K562 (cell line): ENCODE results near the gene NUB1. TPM values are rescaled to one million over a fixed set of nuclear protein-coding genes. Genes with fewer than 3 reads are reported as not detected.

Experiments
- ATAC-seq: fragments of 200-7000 bp; cut with Tn5 transposase; 3 replicates; pipeline ENCODE4 v1.9.1; 2020; ENCODE audit warnings: moderate library complexity
- BruUV-seq: library from RNA; stranded (reverse); fragments of 400-500 nt; replicated peaks from 2 replicates; lab custom pipeline; 2021; lab: Mats Ljungman, UMichigan
- CTCF ChIA-PET: fragments of 300-600 bp; formaldehyde crosslinking; extraction: SDS; loops from one replicate; lab custom pipeline; 2021; ENCODE audit warnings: low intra/inter-chr PET ratio; lab: Yijun Ruan, JAX
- POLR2A ChIA-PET: fragments of 300-600, 350-650 bp; sonication (Branson Sonifier 250); formaldehyde crosslinking; extraction: SDS; loops from one replicate; lab custom pipeline; 2021; ENCODE audit warnings: antibody characterized with exemption, inconsistent platforms; lab: Yijun Ruan, JAX
- DNase-seq, 4 experiments: peaks; one replicate each; pipeline versions ENCODE4 v3.0.0 to v3.0.0-alpha.2; 2011 to 2018; ENCODE audit warnings: low spot score in 3 of 4, mixed read lengths in 3 of 4; ENCODE audit errors: extremely low read depth in 1 of 4
- FAIRE-seq: peaks from 2 replicates; lab custom pipeline; 2011; peaks lifted over from hg19 to GRCh38; lab: Jason Lieb, UNC
- H2AFZ ChIP-seq: 2 replicates; pipeline ENCODE4 v1.6.0; 2011; ENCODE audit warnings: low read depth, low read length, control low read depth, inconsistent platforms
- H3K27ac ChIP-seq: fragments of 200-600 bp; 3 replicates; pipeline ENCODE4 v1.8.0; 2011; ENCODE audit warnings: low read depth, mild to moderate bottlenecking, control low read depth, inconsistent platforms, low read length, moderate library complexity, mixed read lengths; ENCODE audit errors: extremely low read depth
- H3K27me3 ChIP-seq, 2 experiments: fragments of 300-600 bp in 1 of 2; 2 replicates in 1 of 2; 3 replicates in 1 of 2; pipeline versions ENCODE4 v1.6.0 to v1.8.0; 2011; ENCODE audit warnings: inconsistent platforms in 2 of 2, low read length in 2 of 2, mild to moderate bottlenecking in 1 of 2, mixed read lengths in 1 of 2, moderate library complexity in 1 of 2; ENCODE audit not compliant: control insufficient read depth in 2 of 2, insufficient read depth in 2 of 2
- H3K36me3 ChIP-seq: fragments of 300-600 bp; 3 replicates; pipeline ENCODE4 v1.8.0; 2011; ENCODE audit warnings: mild to moderate bottlenecking, low read length, inconsistent platforms; ENCODE audit not compliant: control insufficient read depth, insufficient read depth
- H3K4me1 ChIP-seq, 2 experiments: fragments of 200-600 bp in 1 of 2; replicated peaks in 1 of 2; 2 replicates in 1 of 2; 3 replicates in 1 of 2; pipeline versions ENCODE4 v1.5.1 to v1.8.0; 2011; ENCODE audit warnings: inconsistent platforms in 2 of 2, low read length in 2 of 2, mild to moderate bottlenecking in 1 of 2, mixed read lengths in 1 of 2, moderate library complexity in 1 of 2; ENCODE audit not compliant: control insufficient read depth in 2 of 2, insufficient read depth in 2 of 2
- H3K4me2 ChIP-seq: 2 replicates; pipeline ENCODE4 v1.6.1; 2011; ENCODE audit warnings: low read length, control low read depth, inconsistent platforms, mixed read lengths; ENCODE audit not compliant: insufficient read depth
- H3K4me3 ChIP-seq: fragments of 200-600 bp; sonication (generic), shearing (Covaris generic); 2 replicates; pipeline ENCODE4 v1.5.1; 2016; ENCODE audit warnings: control low read depth, inconsistent platforms
- H3K79me2 ChIP-seq: fragments of 200-600 bp; 3 replicates; pipeline ENCODE4 v1.8.0; 2011; ENCODE audit warnings: low read length, inconsistent platforms; ENCODE audit not compliant: control insufficient read depth, insufficient read depth
- H3K9ac ChIP-seq, 2 experiments: 2 replicates each; pipeline versions ENCODE4 v1.6.0 to v1.6.1; 2011; ENCODE audit warnings: low read depth in 2 of 2, low read length in 2 of 2, control low read depth in 1 of 2, inconsistent platforms in 1 of 2, mild to moderate bottlenecking in 1 of 2, mixed read lengths in 1 of 2; ENCODE audit not compliant: insufficient read depth in 1 of 2
- H3K9me1 ChIP-seq: one replicate; pipeline ENCODE4 v1.6.0; 2011; ENCODE audit warnings: inconsistent platforms, mild to moderate bottlenecking, low read length, moderate library complexity; ENCODE audit not compliant: control insufficient read depth, insufficient read depth
- H3K9me3 ChIP-seq: replicated peaks from 2 replicates; pipeline ENCODE4 v1.5.1; 2011; ENCODE audit warnings: low read depth, low read length, inconsistent platforms; ENCODE audit not compliant: control insufficient read depth, insufficient read depth
- H4K20me1 ChIP-seq: replicated peaks from 2 replicates; pipeline ENCODE4 v1.6.1; 2011; ENCODE audit warnings: low read length, inconsistent platforms, mixed read lengths; ENCODE audit not compliant: control insufficient read depth, insufficient read depth
- BCL6 ChIP-seq: fragments of 250-450 bp; sonication (Bioruptor Pico); IDR thresholded peaks from 2 replicates; pipeline ENCODE4 v1.4.0; 2020
- BCOR ChIP-seq: fragments of 450-650 bp; IDR thresholded peaks from 2 replicates; pipeline ENCODE4 v1.6.1; 2016
- CBFA2T3 ChIP-seq: fragments of 450-650 bp; IDR thresholded peaks from 2 replicates; pipeline ENCODE4 v1.6.1; 2017
- CHD1 ChIP-seq: fragments of 200-600 bp; sonication (generic); IDR thresholded peaks from one replicate; pipeline ENCODE4 v1.6.1; 2012; ENCODE audit warnings: mild to moderate bottlenecking, moderate library complexity, low read length, inconsistent platforms
- ERF ChIP-seq: fragments of 450-650 bp; formaldehyde crosslinking; IDR thresholded peaks from 2 replicates; pipeline ENCODE4 v1.4.0; 2020; ENCODE audit warnings: mild to moderate bottlenecking, mixed read lengths
- HDGF ChIP-seq: fragments of 450-650 bp; IDR thresholded peaks from 2 replicates; pipeline ENCODE4 v1.6.1; 2016
- IRF2 ChIP-seq: sonication (generic); formaldehyde crosslinking; IDR thresholded peaks from 2 replicates; pipeline ENCODE4 v1.8.1; 2022; ENCODE audit warnings: mild to moderate bottlenecking, missing genetic modification reagents
- KDM1A ChIP-seq, 2 experiments: fragments of 450-650 bp; IDR thresholded peaks; 2 replicates each; pipeline ENCODE4 v1.6.1; 2016; ENCODE audit warnings: mild to moderate bottlenecking in 2 of 2
- MCM7 ChIP-seq, 2 experiments: fragments of 450-650 bp; IDR thresholded peaks; 2 replicates each; pipeline ENCODE4 v1.6.1; 2016 to 2018
- SNIP1 ChIP-seq: fragments of 450-650 bp; IDR thresholded peaks from 2 replicates; pipeline ENCODE4 v1.7.1; 2017; ENCODE audit warnings: low read depth, mild to moderate bottlenecking
- TFAM ChIP-seq: fragments of 250-450 bp; sonication (Bioruptor Pico); conservative IDR thresholded peaks from 2 replicates; pipeline ENCODE4 v1.5.0; 2021; ENCODE audit warnings: mild to moderate bottlenecking, moderate library complexity
- WGBS: fragments of 100-300 bp; shearing (Covaris generic); methylation state at CpG from one replicate; pipeline ENCODE4 v1.1.6; 2016; ENCODE audit warnings: low coverage, mixed read lengths; ENCODE audit not compliant: insufficient coverage; ENCODE audit errors: missing lambda C conversion rate; 5-methylcytosine and 5-hydroxymethylcytosine counted together
- in situ Hi-C: fragments of 300-500 bp; cut with MboI; formaldehyde crosslinking; loops from 4 replicates; pipeline ENCODE4 v1.15.0; 2018; ENCODE audit warnings: inconsistent platforms, mixed read lengths
- intact Hi-C: fragments of 100-400 bp; cut with micrococcal nuclease; formaldehyde crosslinking; loops from 2 replicates; pipeline ENCODE4 v1.14.2; 2022
- polyA plus RNA-seq, 8 experiments: library from polyadenylated mRNA; depleted of rRNA in 4 of 8; stranded (reverse) in 5 of 8; unstranded in 3 of 8; fragments of >200 nt; fragmentation: Nextera tagmentation in 2 of 8; fragmentation: Illumina TruSeq in 1 of 8; extraction: Ambion mirVana in 2 of 8; extraction: Trizol in 1 of 8; gene quantifications; 2 replicates each; pipeline versions ENCODE4 v1.2.1 to v1.2.3, GENCODE V29; 2011 to 2014; ENCODE audit warnings: inconsistent platforms in 1 of 8, missing spikeins in 1 of 8
- total RNA-seq, 7 experiments: library from RNA; depleted of rRNA in 6 of 7; stranded (reverse); fragments of >200 nt in 6 of 7; fragmentation: Illumina TruSeq in 2 of 7; extraction: Trizol in 2 of 7; gene quantifications; 2 replicates each; pipeline versions ENCODE4 v1.2.1 to v1.2.3, GENCODE V29; 2011 to 2021; ENCODE audit warnings: low replicate concordance in 1 of 7

NUB1 gene
- total and polyA plus RNA-seq, 9 of the 15 experiments (the other 6 are each of a cell fraction or from before 2014, with no cell fraction given), result 43.2 to 159 (median 85.2) TPM

- H3K79me2 ChIP-seq, result no peaks in the 10 kb centered on the region
- intact Hi-C loops, result no loop called here
- H3K4me2 ChIP-seq, result no peak overlapping the region
- TF ChIP-seq TFAM (CRISPR knock-in tag), result no peak
- 0 out of 4 replicates have a peak, but pooled peaks of 1 of the 2 experiments have one; percentile 58 for TF ChIP-seq MCM7 (IDR thresholded peaks at IDR 0.05)
- H3K27ac ChIP-seq, result no peak overlapping the region
- CTCF ChIA-PET, result no interaction called here
- DNase-seq, result no peak
- ATAC-seq, result no peak
- WGBS, result 29% methylated on average over 15 of the region's 15 CpGs
- 0 out of 2 replicates have a peak, but pooled peaks cover 5% of the 10 kb centered on the region for H4K20me1 ChIP-seq
- no TSS peak for BruUV-seq
- no peaks in the 10 kb centered on the region for H3K9me1 ChIP-seq
- H2AFZ ChIP-seq, result no peak overlapping the region
- no peak overlapping the region for H3K4me3 ChIP-seq
- no peaks in the 10 kb centered on the region for H3K36me3 ChIP-seq
- peak overlapping the region in 1 of 2 experiments; percentile 71; a peak in 1 of 4 replicates for H3K9ac ChIP-seq
- peak; percentile 59 for FAIRE-seq
- in situ Hi-C loops, result no loop called here
- no peaks in the 10 kb centered on the region for H3K9me3 ChIP-seq
- H3K27me3 ChIP-seq, result peaks cover 13 to 67% of the 10 kb centered on the region in 2 experiments; a peak in 4 of 5 replicates
- H3K4me1 ChIP-seq, result peaks cover 0 to 62% of the 10 kb centered on the region in 2 experiments; a peak in 3 of 5 replicates
- POLR2A ChIA-PET, result interaction anchor here (0.6 to 2.0 kb wide), 4 partner anchors 9 to 250 kb away, joined by 3 to 7 read pairs (median 4); no protein-coding TSS in a partner anchor
Observed at GRCh38 chr7:151383638-151384351, 42.2 kb downstream of the NUB1 start.

DNA sequence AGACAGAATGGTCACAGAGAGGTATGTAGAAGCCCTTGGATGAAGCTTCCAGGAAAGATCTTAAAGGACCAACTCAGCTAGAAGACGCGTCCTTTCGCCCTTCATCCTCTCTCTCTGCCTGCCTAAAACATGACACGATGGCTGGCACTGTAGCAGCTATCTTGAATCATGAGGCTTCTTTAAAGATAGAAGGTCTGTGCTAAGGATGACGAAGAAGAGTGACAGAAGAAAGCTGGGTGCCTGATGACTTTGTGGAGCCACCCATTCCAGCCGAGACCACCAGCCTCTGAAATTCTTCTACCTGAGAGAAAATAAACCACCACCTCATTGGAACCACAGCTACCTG lies 42.7 kb downstream of the NUB1 start:
- H3K4me3 ChIP-seq, result no peak overlapping the region
- 0 out of 2 replicates have a peak, but pooled peaks cover 5% of the 10 kb centered on the region for H4K20me1 ChIP-seq
- no peak overlapping the region for H3K4me2 ChIP-seq
- H3K27me3 ChIP-seq, result peaks cover 13 to 68% of the 10 kb centered on the region in 2 experiments; a peak in 4 of 5 replicates
- H3K79me2 ChIP-seq, result no peaks in the 10 kb centered on the region
- intact Hi-C loops (no loop called here), in situ Hi-C loops (no loop called here)
- no peak for ATAC-seq
- no peaks in the 10 kb centered on the region for H3K9me1 ChIP-seq
- no peak overlapping the region for H3K27ac ChIP-seq
- CTCF ChIA-PET, result no interaction called here
- WGBS, result 13% methylated on average over 6 of the region's 6 CpGs
- peak; percentile 23 for FAIRE-seq
- no peaks in the 10 kb centered on the region for H3K9me3 ChIP-seq
- BruUV-seq, result no TSS peak
- DNase-seq, result no peak
- H3K36me3 ChIP-seq, result no peaks in the 10 kb centered on the region
- TF ChIP-seq IRF2 (CRISPR knock-in tag), result no peak
- no peak for TF ChIP-seq SNIP1
- no peak for TF ChIP-seq BCL6
- no peak for TF ChIP-seq CHD1
- TF ChIP-seq CBFA2T3, result no peak
- TF ChIP-seq MCM7 (IDR thresholded peaks at IDR 0.05), result no peak
- TF ChIP-seq ERF (CRISPR knock-in tag), result no peak
- TF ChIP-seq BCOR, result peak; percentile 51; the same call in 1 of the 2 replicates
- no peak for TF ChIP-seq HDGF
- peak in 1 of 2 experiments; percentile 17; a peak in 1 of 4 replicates for TF ChIP-seq KDM1A (IDR thresholded peaks at IDR 0.05)
- H2AFZ ChIP-seq, result no peak overlapping the region
- peaks cover 0 to 60% of the 10 kb centered on the region in 2 experiments; a peak in 3 of 5 replicates for H3K4me1 ChIP-seq
- no peak overlapping the region; a peak in 1 of 4 replicates for H3K9ac ChIP-seq
- POLR2A ChIA-PET, result interaction anchor here (1.0 to 2.0 kb wide), 2 partner anchors 9 to 16 kb away, joined by 4 to 7 read pairs; no protein-coding TSS in a partner anchor
